ENCODE data around the gene NME4.
A peak's percentile ranks its signal among the peaks of the same experiment; 100 is the strongest.

NME4 gene

GRCh38 chr16:426906-427249 is 29.9 kb downstream of the NME4 start:
- DNase-seq (ENCODE audit: low read depth) = no peak

GRCh38 chr16:427250-427649 is 30.3 kb downstream of the NME4 start:
- no peak for DNase-seq (ENCODE audit: low read depth)

GRCh38 chr16:430904-431303 is 33.9 kb downstream of the NME4 start:
- no peak for DNase-seq (ENCODE audit: low read depth)

GRCh38 chr16:440627-441026 is 43.6 kb downstream of the NME4 start:
- no peak for DNase-seq (ENCODE audit: low read depth)

- no peak for DNase-seq (ENCODE audit: low read depth)
These were observed 44.4 kb downstream of the NME4 start for GRCh38 chr16:441447-441846.

- peak; percentile 30 for DNase-seq (ENCODE audit: low read depth)
These were observed 46.0 kb downstream of the NME4 start for GRCh38 chr16:442976-443375.

- no peak for DNase-seq (ENCODE audit: low read depth)
These were observed 47.0 kb downstream of the NME4 start for GRCh38 chr16:444027-444426.

GRCh38 chr16:445566-445965 is 48.6 kb downstream of the NME4 start:
- no peak for DNase-seq (ENCODE audit: low read depth)

Measured in iris pigment epithelial cell (primary cell).